Activated naive CD8-positive, alpha-beta T cell treated with anti-CD3 and anti-CD28 coated beads, Interleukin-2, amount 50 U/mL, for 24 hours (primary cell): ENCODE data around the gene CDH1.

Source experiments
- ATAC-seq: fragments of 150-1000 bp; cut with Tn5 transposase; one replicate; pipeline ENCODE4 v1.10.0; 2021
- DNase-seq: peaks from one replicate; pipeline ENCODE4 v3.0.0; 2021
- H3K27ac Mint-ChIP-seq: one replicate; pipeline ENCODE4 v1.8.0; 2021; ENCODE audit warnings: mild to moderate bottlenecking, mixed read lengths
- H3K27me3 Mint-ChIP-seq: one replicate; pipeline ENCODE4 v1.8.0; 2021; ENCODE audit warnings: mixed read lengths
- H3K36me3 Mint-ChIP-seq: one replicate; pipeline ENCODE4 v1.8.0; 2021; ENCODE audit warnings: low read depth, mixed read lengths
- H3K4me1 Mint-ChIP-seq: one replicate; pipeline ENCODE4 v1.8.0; 2021; ENCODE audit warnings: mixed read lengths
- H3K4me3 Mint-ChIP-seq: one replicate; pipeline ENCODE4 v1.8.0; 2021; ENCODE audit warnings: mild to moderate bottlenecking, moderate library complexity, mixed read lengths
- H3K9me3 Mint-ChIP-seq: one replicate; pipeline ENCODE4 v1.8.0; 2021; ENCODE audit warnings: mixed read lengths

Gene CDH1

GRCh38 chr16:68740628-68741346, 3.7 kb downstream of the CDH1 start:
- H3K36me3 Mint-ChIP-seq = no peaks in the 10 kb centered on the region
- no peaks in the 10 kb centered on the region for H3K9me3 Mint-ChIP-seq
- peaks cover 32% of the 10 kb centered on the region for H3K27me3 Mint-ChIP-seq
- DNase-seq (no peak), ATAC-seq (no peak)
- no peak overlapping the region for H3K4me3 Mint-ChIP-seq
- no peak overlapping the region for H3K27ac Mint-ChIP-seq
- H3K4me1 Mint-ChIP-seq = peaks cover 16% of the 10 kb centered on the region

GRCh38 chr16:68743664-68744063, 6.6 kb downstream of the CDH1 start:
- no peak overlapping the region for H3K27ac Mint-ChIP-seq
- peaks cover 11% of the 10 kb centered on the region for H3K4me1 Mint-ChIP-seq
- no peaks in the 10 kb centered on the region for H3K36me3 Mint-ChIP-seq
- no peak for DNase-seq
- H3K27me3 Mint-ChIP-seq = peaks cover 14% of the 10 kb centered on the region
- ATAC-seq = no peak
- H3K4me3 Mint-ChIP-seq = no peak overlapping the region
- H3K9me3 Mint-ChIP-seq = no peaks in the 10 kb centered on the region

- Mint-ChIP-seq H3K9me3 (no peaks in the 10 kb centered on the region), H3K36me3 (no peaks in the 10 kb centered on the region), H3K27ac (no peak overlapping the region), H3K27me3 (peaks cover 14% of the 10 kb centered on the region), H3K4me1 (peaks cover 11% of the 10 kb centered on the region), H3K4me3 (no peak overlapping the region)
- DNase-seq (no peak), ATAC-seq (no peak)
Observed at GRCh38 chr16:68744744-68745280, 7.7 kb downstream of the CDH1 start.

DNA sequence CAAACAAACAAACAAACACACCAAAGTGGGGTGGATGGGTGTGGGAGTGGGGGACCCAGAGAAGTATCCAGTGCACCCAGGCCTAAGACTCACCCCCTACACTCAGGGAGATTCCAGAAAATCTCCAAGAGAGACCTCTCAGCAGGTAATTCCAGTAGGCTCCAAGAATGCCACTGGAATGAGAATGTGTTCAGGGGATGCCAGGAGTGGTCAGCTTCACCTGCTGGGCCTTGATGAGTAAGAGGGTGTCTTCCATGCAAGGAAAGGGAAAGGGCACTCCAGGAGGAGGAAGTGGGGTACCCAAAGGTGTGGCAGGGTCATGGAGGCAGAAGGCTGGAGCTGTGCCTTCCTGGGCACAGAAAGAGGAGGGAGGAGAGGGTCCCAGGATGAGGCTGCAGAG, 9.9 kb downstream of the CDH1 start:
- peaks cover 9% of the 10 kb centered on the region for H3K27me3 Mint-ChIP-seq
- no peak overlapping the region for H3K27ac Mint-ChIP-seq
- no peaks in the 10 kb centered on the region for H3K36me3 Mint-ChIP-seq
- DNase-seq (no peak), ATAC-seq (no peak)
- H3K4me3 Mint-ChIP-seq = no peak overlapping the region
- H3K4me1 Mint-ChIP-seq = no peaks in the 10 kb centered on the region
- no peaks in the 10 kb centered on the region for H3K9me3 Mint-ChIP-seq

GRCh38 chr16:68749432-68749831, 12.3 kb downstream of the CDH1 start:
- ATAC-seq = no peak
- no peaks in the 10 kb centered on the region for H3K36me3 Mint-ChIP-seq
- no peaks in the 10 kb centered on the region for H3K9me3 Mint-ChIP-seq
- no peak overlapping the region for H3K27ac Mint-ChIP-seq
- H3K4me3 Mint-ChIP-seq = no peak overlapping the region
- peaks cover 20% of the 10 kb centered on the region for H3K4me1 Mint-ChIP-seq
- no peak for DNase-seq
- H3K27me3 Mint-ChIP-seq = peaks cover 7% of the 10 kb centered on the region

DNA sequence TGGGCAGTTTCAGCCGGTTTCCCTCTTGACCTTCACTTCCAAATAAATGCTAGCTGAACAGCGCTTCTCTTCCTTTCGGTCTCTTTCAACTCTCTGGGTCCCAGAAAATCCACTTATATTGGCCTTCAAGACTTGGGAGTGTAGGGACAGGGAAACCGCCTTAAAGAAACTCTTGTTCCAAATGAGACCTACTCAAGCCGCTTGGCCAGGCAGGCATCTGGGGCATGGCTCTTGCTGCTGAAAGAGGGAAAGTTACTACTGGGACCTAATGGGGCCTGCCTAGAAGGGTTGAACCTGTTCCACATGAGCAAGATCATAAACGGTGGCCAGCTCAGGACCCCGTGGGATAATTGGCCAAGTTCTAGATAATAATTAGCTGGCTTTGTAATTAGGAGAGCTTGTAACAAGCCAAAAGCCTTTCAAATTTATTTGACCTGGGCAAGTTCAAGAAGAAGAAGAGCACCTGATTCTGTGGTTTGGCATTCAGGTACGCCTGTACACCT, 13.2 kb downstream of the CDH1 start:
- DNase-seq = no peak
- Mint-ChIP-seq H3K27ac (no peak overlapping the region), H3K9me3 (no peaks in the 10 kb centered on the region), H3K4me1 (peaks cover 25% of the 10 kb centered on the region), H3K36me3 (no peaks in the 10 kb centered on the region), H3K4me3 (no peak overlapping the region), H3K27me3 (peaks cover 6% of the 10 kb centered on the region)
- no peak for ATAC-seq

DNA sequence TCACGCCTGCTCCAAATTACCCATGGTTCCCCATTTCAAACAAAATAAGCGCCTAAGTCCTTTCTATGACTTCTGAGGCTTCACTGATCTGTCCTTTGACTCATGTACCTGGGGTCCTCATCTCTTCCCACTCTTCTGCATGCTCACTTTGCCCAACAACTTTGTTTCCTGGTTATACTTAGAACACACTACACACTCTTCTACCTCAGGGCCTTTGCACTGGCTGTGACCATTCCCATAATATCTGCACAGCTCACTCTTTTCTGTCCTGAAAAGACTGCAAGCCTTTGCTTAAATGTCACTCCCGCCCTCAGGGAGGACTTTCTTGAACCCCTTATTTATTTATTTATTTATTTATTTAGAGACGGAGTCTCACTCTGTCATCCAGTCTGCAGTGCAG, 14.1 kb downstream of the CDH1 start:
- Mint-ChIP-seq H3K27me3 (peaks cover 6% of the 10 kb centered on the region), H3K27ac (no peak overlapping the region), H3K4me1 (peaks cover 33% of the 10 kb centered on the region), H3K4me3 (no peak overlapping the region), H3K36me3 (no peaks in the 10 kb centered on the region), H3K9me3 (no peaks in the 10 kb centered on the region)
- no peak for ATAC-seq
- DNase-seq = no peak

GRCh38 chr16:68752602-68753001, 15.5 kb downstream of the CDH1 start:
- H3K4me1 Mint-ChIP-seq = peaks cover 47% of the 10 kb centered on the region
- no peak overlapping the region for H3K4me3 Mint-ChIP-seq
- peak; percentile 85 for ATAC-seq
- DNase-seq = peak; percentile 49
- no peaks in the 10 kb centered on the region for H3K36me3 Mint-ChIP-seq
- H3K27me3 Mint-ChIP-seq = peaks cover 6% of the 10 kb centered on the region
- H3K27ac Mint-ChIP-seq = peak overlapping the region; percentile 75
- H3K9me3 Mint-ChIP-seq = no peaks in the 10 kb centered on the region

DNA sequence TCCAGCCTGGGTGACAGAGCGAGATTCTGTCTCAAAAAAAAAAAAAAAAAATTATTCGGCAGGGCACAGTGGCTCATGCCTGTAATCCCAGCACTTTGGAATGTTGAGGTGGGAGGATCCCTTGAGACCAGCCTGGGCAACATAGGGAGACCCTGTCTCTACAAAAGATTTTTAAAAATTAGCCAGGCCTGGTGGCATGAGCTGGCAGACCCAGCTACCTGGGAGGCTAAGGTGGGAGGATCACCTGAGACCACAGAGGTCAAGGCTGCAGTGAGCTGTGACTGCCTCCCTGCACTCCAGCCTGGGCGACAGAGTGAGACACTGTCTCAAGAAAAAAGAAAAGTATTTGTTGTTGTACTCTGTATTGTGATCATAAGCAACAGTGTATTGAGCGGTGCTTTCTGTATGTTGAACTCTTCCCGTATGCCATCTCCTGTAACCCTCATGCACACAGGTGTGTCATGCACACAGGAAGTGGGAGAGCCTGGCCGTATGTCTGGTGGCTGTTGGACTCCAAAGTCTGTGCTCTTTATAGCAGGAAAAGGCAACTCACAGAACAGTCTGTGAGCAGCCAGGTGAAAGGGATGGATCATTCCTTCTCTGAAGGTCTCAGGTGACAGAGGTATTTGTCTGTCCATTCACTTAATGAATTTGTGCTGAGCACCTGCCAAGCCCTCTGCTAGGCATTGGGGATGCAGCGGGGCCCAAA, 17.1 kb downstream of the CDH1 start:
- H3K4me3 Mint-ChIP-seq = no peak overlapping the region

GRCh38 chr16:68756239-68756915, 19.3 kb downstream of the CDH1 start:
- Mint-ChIP-seq H3K4me3 (peak overlapping the region; percentile 35), H3K4me1 (peaks cover 69% of the 10 kb centered on the region), H3K27ac (peak overlapping the region; percentile 96), H3K9me3 (no peaks in the 10 kb centered on the region), H3K27me3 (peaks cover 2% of the 10 kb centered on the region), H3K36me3 (no peaks in the 10 kb centered on the region)
- ATAC-seq (peak; percentile 81), DNase-seq (peak; percentile 69)

More for the DNA sequence above, 17.1 kb downstream of the CDH1 start:
- peaks cover 57% of the 10 kb centered on the region for H3K4me1 Mint-ChIP-seq
- H3K9me3 Mint-ChIP-seq = no peaks in the 10 kb centered on the region
- no peaks in the 10 kb centered on the region for H3K36me3 Mint-ChIP-seq
- DNase-seq = no peak
- peaks cover 4% of the 10 kb centered on the region for H3K27me3 Mint-ChIP-seq
- no peak overlapping the region for H3K27ac Mint-ChIP-seq
- ATAC-seq = no peak

GRCh38 chr16:68757625-68757935, 20.5 kb downstream of the CDH1 start:
- Mint-ChIP-seq H3K27ac (peak overlapping the region; percentile 96), H3K4me3 (peak overlapping the region; percentile 58), H3K4me1 (peaks cover 65% of the 10 kb centered on the region), H3K27me3 (peaks cover 3% of the 10 kb centered on the region), H3K36me3 (no peaks in the 10 kb centered on the region), H3K9me3 (no peaks in the 10 kb centered on the region)
- no peak for ATAC-seq
- no peak for DNase-seq

DNA sequence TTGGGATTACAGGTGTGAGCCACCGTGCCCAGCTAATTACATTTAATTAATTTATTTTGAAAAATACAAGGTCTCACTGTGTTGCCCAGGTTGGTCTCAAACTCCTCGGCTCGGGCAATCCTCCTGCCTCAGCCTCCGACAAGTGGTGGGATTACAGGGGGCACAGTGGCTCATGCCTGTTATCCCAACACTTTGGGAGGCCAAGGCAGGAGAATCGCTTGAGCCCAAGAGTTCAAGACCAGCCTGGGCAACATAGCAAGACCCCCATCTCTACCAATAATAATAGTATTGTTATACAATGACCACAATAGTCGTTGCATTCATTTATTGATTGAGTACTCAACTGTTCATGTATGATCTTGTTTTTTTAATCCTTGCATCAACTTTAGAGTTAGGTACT, 22.0 kb downstream of the CDH1 start:
- Mint-ChIP-seq H3K4me1 (peaks cover 63% of the 10 kb centered on the region), H3K9me3 (no peaks in the 10 kb centered on the region), H3K4me3 (no peak overlapping the region), H3K27me3 (peaks cover 3% of the 10 kb centered on the region), H3K27ac (no peak overlapping the region), H3K36me3 (no peaks in the 10 kb centered on the region)
- ATAC-seq = no peak
- no peak for DNase-seq

DNA sequence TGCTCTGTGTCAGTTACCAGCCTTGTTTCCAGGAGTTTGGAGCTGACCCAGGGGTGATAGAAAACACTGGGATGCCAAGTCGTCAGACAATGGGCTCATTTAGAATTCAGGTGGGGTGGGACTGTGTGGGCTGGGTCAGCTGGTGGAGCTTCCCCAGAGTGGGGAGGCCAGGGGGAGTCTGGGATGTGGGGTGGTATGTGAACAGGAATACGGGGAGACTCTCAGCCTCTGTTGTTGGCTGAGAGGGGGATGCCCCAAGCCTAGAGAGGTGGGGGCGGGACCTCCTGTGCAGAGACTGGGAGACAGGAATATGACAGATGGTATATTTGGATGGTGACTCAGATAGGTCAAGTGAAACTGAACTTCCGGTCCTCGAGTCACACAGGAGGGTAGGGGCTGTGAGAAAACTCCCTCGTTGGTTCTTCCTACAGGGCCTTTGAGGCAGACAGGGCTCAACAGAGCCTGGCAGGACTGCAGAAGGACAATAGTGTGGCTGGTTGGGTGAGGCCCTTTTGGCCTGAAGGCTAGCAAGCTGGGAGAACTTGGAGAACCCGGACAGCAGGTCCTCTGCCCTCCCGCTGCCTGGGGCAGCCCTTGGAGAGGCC, 23.7 kb downstream of the CDH1 start:
- DNase-seq (peak; percentile 66), ATAC-seq (peak; percentile 68)
- Mint-ChIP-seq H3K27me3 (peaks cover 2% of the 10 kb centered on the region), H3K4me1 (peaks cover 67% of the 10 kb centered on the region), H3K9me3 (no peaks in the 10 kb centered on the region), H3K27ac (peak overlapping the region; percentile 46), H3K4me3 (no peak overlapping the region), H3K36me3 (no peaks in the 10 kb centered on the region)

DNA sequence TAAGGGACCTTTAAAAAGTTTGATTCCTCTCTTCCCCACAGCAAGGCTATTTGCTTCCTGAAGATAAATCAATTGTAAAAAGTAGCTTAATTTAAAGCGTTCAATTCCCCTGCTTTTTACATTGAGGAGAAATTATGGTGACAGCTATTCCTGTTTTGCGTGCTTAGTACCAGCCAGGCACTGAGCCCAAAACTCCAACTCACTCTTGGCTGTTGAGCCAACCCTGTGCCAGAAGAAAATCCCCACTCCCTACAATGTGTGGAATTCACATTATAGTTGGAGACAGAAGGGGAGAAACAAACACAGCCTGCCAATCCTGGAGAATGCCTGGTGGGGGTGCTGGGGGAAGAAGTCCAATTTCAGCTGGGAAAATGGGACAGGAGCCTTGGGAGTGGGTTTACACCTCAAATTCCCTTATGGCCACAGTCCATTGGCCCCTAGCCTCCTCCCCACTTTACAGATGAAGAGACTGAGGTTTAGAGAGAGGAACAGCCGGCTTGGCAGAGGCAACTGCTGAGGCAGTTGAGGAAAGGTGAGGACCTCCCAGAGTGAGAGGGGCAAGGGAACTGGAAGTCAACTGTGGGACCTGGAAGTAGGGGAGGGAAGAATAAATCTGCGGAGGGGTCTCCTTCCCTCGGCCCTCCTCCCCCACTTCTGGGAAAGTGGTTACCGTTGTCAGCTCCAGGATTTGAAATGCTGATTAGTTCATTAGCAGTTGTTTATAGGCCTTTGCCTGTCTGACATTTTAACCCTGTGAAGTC, 26.1 kb downstream of the CDH1 start:
- DNase-seq = no peak
- H3K4me3 Mint-ChIP-seq = no peak overlapping the region
- H3K4me1 Mint-ChIP-seq = peaks cover 44% of the 10 kb centered on the region
- H3K27ac Mint-ChIP-seq = no peak overlapping the region
- ATAC-seq = no peak
- H3K27me3 Mint-ChIP-seq = peaks cover 4% of the 10 kb centered on the region
- no peaks in the 10 kb centered on the region for H3K9me3 Mint-ChIP-seq
- no peaks in the 10 kb centered on the region for H3K36me3 Mint-ChIP-seq
